Peyer's patch (tissue), 4 donors: ENCODE results near the gene KLHDC9. TPM values are rescaled to one million over a fixed set of nuclear protein-coding genes. Genes with fewer than 3 reads are reported as not detected.

Source experiments
- DNase-seq, 3 donors: peaks; one replicate each; pipeline ENCODE4 v3.0.0-alpha.2; 2017 to 2019
- H3K27ac ChIP-seq, 4 donors: fragments of 200-600 bp; sonication (generic); one replicate each; pipeline ENCODE4 v1.5.1; 2016 to 2019
- H3K27me3 ChIP-seq, 2 donors: fragments of 200-600 bp; sonication (generic); one replicate each; pipeline ENCODE4 v1.5.1; 2019
- H3K36me3 ChIP-seq, 3 donors: fragments of 200-600 bp; sonication (generic); one replicate each; pipeline ENCODE4 v1.5.1; 2016 to 2019
- H3K4me1 ChIP-seq, 4 donors: fragments of 200-600 bp; sonication (generic); one replicate each; pipeline ENCODE4 v1.5.1; 2016 to 2019
- H3K4me3 ChIP-seq, 4 donors: fragments of 200-600 bp; sonication (generic); 1 replicate in 3 of 4; 2 replicates in 1 of 4; pipeline ENCODE4 v1.5.1; 2016 to 2019; ENCODE audit warnings: mild to moderate bottlenecking in 1 of 4
- H3K9me3 ChIP-seq, 4 donors: fragments of 200-600 bp; sonication (generic); one replicate each; pipeline ENCODE4 v1.5.1; 2016 to 2019; ENCODE audit warnings: mild to moderate bottlenecking in 1 of 4
- POLR2A ChIP-seq, 2 donors: fragments of 450-650 bp; IDR thresholded peaks; one replicate each; pipeline ENCODE4 v1.5.1; 2017; ENCODE audit warnings: antibody characterized with exemption in 2 of 2, mild to moderate bottlenecking in 2 of 2, moderate library complexity in 2 of 2
- small RNA-seq, 2 donors: library from RNA; depleted of rRNA; stranded (forward); fragments of <200 nt; gene quantifications; one replicate each; pipeline ENCODE3, GENCODE V24; 2016
- total RNA-seq, 4 donors: library from RNA; depleted of rRNA; stranded (reverse); fragments of >200 nt; gene quantifications; one replicate each; pipeline ENCODE4 v1.1.0, GENCODE V29; 2016
- TF ChIP-seq, protein P1 (sequence below), 6 experiments: fragments of 450-650 bp in 4 of 6; fragments of 200-600 bp in 2 of 6; sonication (generic) in 1 of 6; IDR thresholded peaks; one replicate each; pipeline ENCODE4 v1.5.1; 2017 to 2019; ENCODE audit warnings: antibody characterized with exemption in 6 of 6, mild to moderate bottlenecking in 3 of 6, moderate library complexity in 1 of 6

Gene KLHDC9
- total RNA-seq, 4 donors from 2014 or later: 2.1 to 4.8 (median 2.4) TPM; not detected in 1

DNA sequence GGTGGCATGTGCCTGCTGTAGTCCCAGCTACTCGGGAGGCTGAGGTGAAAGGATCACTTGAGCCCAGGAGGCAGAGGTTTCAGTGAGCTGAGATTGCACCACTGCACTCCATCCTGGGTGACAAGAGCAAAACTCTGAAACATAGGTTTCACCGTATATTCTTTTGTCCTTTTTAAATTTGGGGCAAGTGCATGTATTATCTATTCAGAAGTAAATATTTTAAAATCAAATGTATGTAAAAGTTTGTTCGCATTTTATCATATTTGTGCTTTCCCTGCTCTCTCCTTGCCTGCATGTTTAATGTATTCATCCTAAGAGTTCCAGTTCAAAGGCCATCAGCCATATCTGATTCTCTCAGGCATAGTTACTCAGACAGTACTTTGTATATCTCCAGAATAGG, 47.7 kb downstream of the KLHDC9 start:
- Histone ChIP-seq H3K9me3 (no peaks in the 10 kb centered on the region), H3K36me3 (no peaks in the 10 kb centered on the region), H3K4me3 (no peak overlapping the region), H3K4me1 (no peaks in the 10 kb centered on the region), H3K27me3 (no peaks in the 10 kb centered on the region), H3K27ac (no peak overlapping the region)
- DNase-seq: no peak
- TF ChIP-seq, protein P1, sequence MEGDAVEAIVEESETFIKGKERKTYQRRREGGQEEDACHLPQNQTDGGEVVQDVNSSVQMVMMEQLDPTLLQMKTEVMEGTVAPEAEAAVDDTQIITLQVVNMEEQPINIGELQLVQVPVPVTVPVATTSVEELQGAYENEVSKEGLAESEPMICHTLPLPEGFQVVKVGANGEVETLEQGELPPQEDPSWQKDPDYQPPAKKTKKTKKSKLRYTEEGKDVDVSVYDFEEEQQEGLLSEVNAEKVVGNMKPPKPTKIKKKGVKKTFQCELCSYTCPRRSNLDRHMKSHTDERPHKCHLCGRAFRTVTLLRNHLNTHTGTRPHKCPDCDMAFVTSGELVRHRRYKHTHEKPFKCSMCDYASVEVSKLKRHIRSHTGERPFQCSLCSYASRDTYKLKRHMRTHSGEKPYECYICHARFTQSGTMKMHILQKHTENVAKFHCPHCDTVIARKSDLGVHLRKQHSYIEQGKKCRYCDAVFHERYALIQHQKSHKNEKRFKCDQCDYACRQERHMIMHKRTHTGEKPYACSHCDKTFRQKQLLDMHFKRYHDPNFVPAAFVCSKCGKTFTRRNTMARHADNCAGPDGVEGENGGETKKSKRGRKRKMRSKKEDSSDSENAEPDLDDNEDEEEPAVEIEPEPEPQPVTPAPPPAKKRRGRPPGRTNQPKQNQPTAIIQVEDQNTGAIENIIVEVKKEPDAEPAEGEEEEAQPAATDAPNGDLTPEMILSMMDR (IDR thresholded peaks at IDR 0.05): no peak
- no peak for TF ChIP-seq POLR2A (IDR thresholded peaks at IDR 0.05)

Small RNA genes lying within 50 kb of the gene (small RNA-seq; reads per million reads assigned to genes)
- gene RF01225: 0 reads per million in 2 donors

Other genes with a start within 250 kb of the KLHDC9 start
- 1 to 10 TPM in 2 of 4 donors, under 1 TPM in 1, not detected in 1; 0.80 to 2.8 (median 1.3) TPM for gene CD244, start 235.5 kb upstream of the KLHDC9 start, total RNA-seq
- gene ITLN1, start 213.2 kb upstream of the KLHDC9 start, total RNA-seq: 10 to 100 TPM; 14.4 to 45.0 (median 24.5) TPM
- gene ITLN2, start 143.6 kb upstream of the KLHDC9 start, total RNA-seq: 10 to 100 TPM; 37.0 to 76.7 (median 54.1) TPM
- 100 to 1,000 TPM in 3 of 4 donors, 10 to 100 TPM in 1; 28.9 to 138 (median 110) TPM for gene F11R, start 77.2 kb upstream of the KLHDC9 start, total RNA-seq
- gene TSTD1, start 59.4 kb upstream of the KLHDC9 start, total RNA-seq: 100 to 1,000 TPM in 1 of 4 donors, 10 to 100 TPM in 3; 33.0 to 152 (median 78.8) TPM
- 100 to 1,000 TPM in 1 of 4 donors, 10 to 100 TPM in 3; 72.0 to 119 (median 98.2) TPM for gene USF1, start 52.4 kb upstream of the KLHDC9 start, total RNA-seq
- gene ARHGAP30, start 28.5 kb upstream of the KLHDC9 start, total RNA-seq: 10 to 100 TPM in 1 of 4 donors, 1 to 10 TPM in 3; 5.1 to 31.4 (median 6.7) TPM
- 1 to 10 TPM in 3 of 4 donors, under 1 TPM in 1; 0.54 to 2.5 (median 1.6) TPM for gene NECTIN4, start 8.8 kb upstream of the KLHDC9 start, total RNA-seq
- gene PFDN2, start 19.7 kb downstream of the KLHDC9 start, total RNA-seq: 10 to 100 TPM; 11.6 to 68.5 (median 15.2) TPM
- 100 to 1,000 TPM in 3 of 4 donors, 10 to 100 TPM in 1; 54.5 to 148 (median 120) TPM for gene NIT1, start 19.7 kb downstream of the KLHDC9 start, total RNA-seq
- 10 to 100 TPM; 23.0 to 48.7 (median 31.4) TPM for gene DEDD, start 34.3 kb downstream of the KLHDC9 start, total RNA-seq
- gene UFC1, start 55.6 kb downstream of the KLHDC9 start, total RNA-seq: 10 to 100 TPM; 36.9 to 82.5 (median 61.7) TPM
- gene USP21, start 61.1 kb downstream of the KLHDC9 start, total RNA-seq: 10 to 100 TPM; 11.6 to 52.8 (median 39.0) TPM
- gene PPOX, start 68.1 kb downstream of the KLHDC9 start, total RNA-seq: 10 to 100 TPM in 3 of 4 donors, 1 to 10 TPM in 1; 9.5 to 38.0 (median 20.9) TPM
- 10 to 100 TPM; 25.2 to 34.1 (median 29.4) TPM for gene B4GALT3, start 79.1 kb downstream of the KLHDC9 start, total RNA-seq
- gene ADAMTS4, start 100.7 kb downstream of the KLHDC9 start, total RNA-seq: 10 to 100 TPM in 1 of 4 donors, 1 to 10 TPM in 2, under 1 TPM in 1; 0.18 to 65.2 (median 1.9) TPM
- gene NDUFS2, start 104.0 kb downstream of the KLHDC9 start, total RNA-seq: 100 to 1,000 TPM; 157 to 192 (median 176) TPM
- gene FCER1G, start 116.9 kb downstream of the KLHDC9 start, total RNA-seq: 10 to 100 TPM in 2 of 4 donors, 1 to 10 TPM in 1, not detected in 1; 5.1 to 33.8 (median 11.9) TPM
- not detected for gene APOA2, start 125.3 kb downstream of the KLHDC9 start, total RNA-seq
- 10 to 100 TPM in 3 of 4 donors, 1 to 10 TPM in 1; 8.3 to 32.2 (median 24.9) TPM for gene TOMM40L, start 127.7 kb downstream of the KLHDC9 start, total RNA-seq
- gene NR1I3, start 139.8 kb downstream of the KLHDC9 start, total RNA-seq: 1 to 10 TPM in 1 of 4 donors, not detected in 3; 3.2 TPM
- gene PCP4L1, start 160.4 kb downstream of the KLHDC9 start, total RNA-seq: not detected
- gene MPZ, start 211.6 kb downstream of the KLHDC9 start, total RNA-seq: 1 to 10 TPM in 3 of 4 donors, not detected in 1; 1.5 to 3.3 (median 2.3) TPM
- 10 to 100 TPM; 33.3 to 85.5 (median 60.6) TPM for gene SDHC, start 216.0 kb downstream of the KLHDC9 start, total RNA-seq